Breast epithelium (tissue), 3 donors: ENCODE measurements around the gene ACBD4.

Experiments
- POLR2AphosphoS5 ChIP-seq, 3 donors: sonication (generic); formaldehyde crosslinking; IDR thresholded peaks; one replicate each; pipeline ENCODE4 v1.6.1; 2017; ENCODE audit warnings: antibody characterized with exemption in 3 of 3
- TF ChIP-seq, protein P1 (sequence below), 3 donors: fragments of 450-650 bp; IDR thresholded peaks; one replicate each; pipeline ENCODE4 v1.5.1; 2016 to 2017; ENCODE audit warnings: antibody characterized with exemption in 3 of 3, mild to moderate bottlenecking in 3 of 3, moderate library complexity in 3 of 3

DNA sequence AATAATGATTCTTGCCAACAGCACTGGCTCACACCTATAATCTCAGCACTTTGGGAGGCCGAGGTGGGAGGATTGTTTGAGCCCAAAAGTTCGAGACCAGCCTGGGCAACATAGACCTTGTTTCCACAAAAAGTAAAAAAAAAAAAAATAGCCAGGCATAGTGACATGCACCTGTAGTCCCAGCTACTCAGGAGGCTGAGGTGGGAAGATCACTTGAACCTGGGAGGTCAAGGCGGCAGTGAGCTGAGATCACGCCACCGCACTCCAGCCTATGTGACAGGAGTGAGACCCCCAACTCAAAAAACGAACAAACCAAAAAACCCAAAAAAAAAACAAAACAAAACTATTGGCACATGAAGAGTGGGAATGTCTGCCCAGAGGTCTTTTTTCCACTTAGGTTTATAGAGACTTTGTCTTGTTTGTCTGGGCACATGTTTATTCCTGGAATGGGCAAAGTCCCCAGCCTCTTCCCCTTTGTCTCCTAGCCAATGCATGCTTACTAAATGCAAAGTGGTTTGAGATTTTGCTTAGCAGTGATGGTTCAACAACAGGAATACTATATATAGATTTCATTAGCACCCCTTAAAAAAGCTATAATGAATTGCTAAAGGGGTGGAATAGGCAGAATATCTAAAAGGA lies 48.5 kb upstream of the ACBD4 start:
- TF ChIP-seq, protein P1, sequence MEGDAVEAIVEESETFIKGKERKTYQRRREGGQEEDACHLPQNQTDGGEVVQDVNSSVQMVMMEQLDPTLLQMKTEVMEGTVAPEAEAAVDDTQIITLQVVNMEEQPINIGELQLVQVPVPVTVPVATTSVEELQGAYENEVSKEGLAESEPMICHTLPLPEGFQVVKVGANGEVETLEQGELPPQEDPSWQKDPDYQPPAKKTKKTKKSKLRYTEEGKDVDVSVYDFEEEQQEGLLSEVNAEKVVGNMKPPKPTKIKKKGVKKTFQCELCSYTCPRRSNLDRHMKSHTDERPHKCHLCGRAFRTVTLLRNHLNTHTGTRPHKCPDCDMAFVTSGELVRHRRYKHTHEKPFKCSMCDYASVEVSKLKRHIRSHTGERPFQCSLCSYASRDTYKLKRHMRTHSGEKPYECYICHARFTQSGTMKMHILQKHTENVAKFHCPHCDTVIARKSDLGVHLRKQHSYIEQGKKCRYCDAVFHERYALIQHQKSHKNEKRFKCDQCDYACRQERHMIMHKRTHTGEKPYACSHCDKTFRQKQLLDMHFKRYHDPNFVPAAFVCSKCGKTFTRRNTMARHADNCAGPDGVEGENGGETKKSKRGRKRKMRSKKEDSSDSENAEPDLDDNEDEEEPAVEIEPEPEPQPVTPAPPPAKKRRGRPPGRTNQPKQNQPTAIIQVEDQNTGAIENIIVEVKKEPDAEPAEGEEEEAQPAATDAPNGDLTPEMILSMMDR (IDR thresholded peaks at IDR 0.05) = no peak
- no peak for TF ChIP-seq POLR2AphosphoS5 (IDR thresholded peaks at IDR 0.05)
